A204.1 (cell line): ENCODE data around the gene MCAM.

Experiments used
- FAIRE-seq: peaks from 2 replicates; lab custom pipeline; 2012; peaks lifted over from hg19 to GRCh38; lab: Jason Lieb, UNC

Gene MCAM

GRCh38 chr11:119262668-119263351 is 54.1 kb downstream of the MCAM start:
- FAIRE-seq = no peak

GRCh38 chr11:119258983-119259382 is 57.9 kb downstream of the MCAM start:
- no peak for FAIRE-seq
